SK-N-SH treated with all-trans-retinoic acid at 6 μM for 48 hours (cell line): ENCODE measurements around the gene HNF4A.

ENCODE experiments used
- ARNTL ChIP-seq: fragments of 450-650 bp; formaldehyde crosslinking; IDR thresholded peaks from 2 replicates; pipeline ENCODE4 v1.5.0; 2020; ENCODE audit warnings: low read depth, mild to moderate bottlenecking, moderate library complexity, borderline replicate concordance
- CSRNP3 ChIP-seq: fragments of 250-450 bp; sonication (Bioruptor Pico); IDR thresholded peaks from 2 replicates; pipeline ENCODE4 v1.5.1; 2021; ENCODE audit warnings: mild to moderate bottlenecking, moderate library complexity
- GLIS3 ChIP-seq: fragments of 250-450 bp; sonication (Bioruptor Pico); IDR thresholded peaks from 2 replicates; pipeline ENCODE4 v1.5.0; 2020; ENCODE audit warnings: mild to moderate bottlenecking, moderate library complexity
- PATZ1 ChIP-seq: fragments of 250-450 bp; sonication (Bioruptor Pico); IDR thresholded peaks from 2 replicates; pipeline ENCODE4 v1.8.0; 2020; ENCODE audit warnings: mild to moderate bottlenecking, moderate library complexity, borderline replicate concordance
- RARB ChIP-seq: fragments of 250-450 bp; sonication (Bioruptor Pico); IDR thresholded peaks from 2 replicates; pipeline ENCODE4 v1.8.0; 2021; ENCODE audit warnings: mild to moderate bottlenecking, moderate library complexity
- TCF4 ChIP-seq: fragments of 250-450 bp; sonication (Bioruptor Pico); IDR thresholded peaks from 2 replicates; pipeline ENCODE4 v1.8.0; 2021; ENCODE audit warnings: mild to moderate bottlenecking, moderate library complexity, borderline replicate concordance
- ZFP3 ChIP-seq: fragments of 250-450 bp; sonication (Bioruptor Pico); IDR thresholded peaks from 2 replicates; pipeline ENCODE4 v1.5.0; 2020; ENCODE audit warnings: mild to moderate bottlenecking, moderate library complexity
- ZFP30 ChIP-seq: fragments of 450-650 bp; formaldehyde crosslinking; IDR thresholded peaks from 2 replicates; pipeline ENCODE4 v1.5.0; 2022; ENCODE audit warnings: mild to moderate bottlenecking, moderate library complexity
- ZNF70 ChIP-seq: fragments of 450-650 bp; formaldehyde crosslinking; IDR thresholded peaks from 2 replicates; pipeline ENCODE4 v1.5.0; 2020; ENCODE audit warnings: mild to moderate bottlenecking, moderate library complexity
- TF ChIP-seq, protein P1 (sequence below): fragments of 250-450 bp; sonication (Bioruptor Pico); IDR thresholded peaks from 2 replicates; pipeline ENCODE4 v1.5.1; 2020; ENCODE audit warnings: low read depth, mild to moderate bottlenecking, moderate library complexity

GRCh38 chr20:44410583-44411019, 55.1 kb downstream of the HNF4A start:
- TF ChIP-seq, protein P1, sequence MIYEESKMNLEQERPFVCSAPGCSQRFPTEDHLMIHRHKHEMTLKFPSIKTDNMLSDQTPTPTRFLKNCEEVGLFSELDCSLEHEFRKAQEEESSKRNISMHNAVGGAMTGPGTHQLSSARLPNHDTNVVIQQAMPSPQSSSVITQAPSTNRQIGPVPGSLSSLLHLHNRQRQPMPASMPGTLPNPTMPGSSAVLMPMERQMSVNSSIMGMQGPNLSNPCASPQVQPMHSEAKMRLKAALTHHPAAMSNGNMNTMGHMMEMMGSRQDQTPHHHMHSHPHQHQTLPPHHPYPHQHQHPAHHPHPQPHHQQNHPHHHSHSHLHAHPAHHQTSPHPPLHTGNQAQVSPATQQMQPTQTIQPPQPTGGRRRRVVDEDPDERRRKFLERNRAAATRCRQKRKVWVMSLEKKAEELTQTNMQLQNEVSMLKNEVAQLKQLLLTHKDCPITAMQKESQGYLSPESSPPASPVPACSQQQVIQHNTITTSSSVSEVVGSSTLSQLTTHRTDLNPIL (CRISPR knock-in tag): no peak
- TF ChIP-seq ARNTL (no peak), GLIS3 (CRISPR knock-in tag) (no peak), RARB (CRISPR knock-in tag) (no peak), TCF4 (CRISPR knock-in tag) (no peak), PATZ1 (CRISPR knock-in tag) (no peak), CSRNP3 (no peak), ZFP30 (no peak), ZFP3 (no peak), ZNF70 (CRISPR knock-in tag) (no peak)
